Measurements from ENCODE around the gene AHR.

AHR gene

GRCh38 chr7:17304926-17305325, 6.5 kb downstream of the AHR start:
- peak; percentile 77 for DNase-seq (ENCODE audit: low read depth, low spot score)

- no peak for DNase-seq (ENCODE audit: low read depth, low spot score)
Observed at GRCh38 chr7:17305387-17306171, 7.1 kb downstream of the AHR start.

GRCh38 chr7:17307000-17307399, 8.5 kb downstream of the AHR start:
- DNase-seq (ENCODE audit: low read depth, low spot score): no peak

GRCh38 chr7:17307558-17307957, 9.1 kb downstream of the AHR start:
- no peak for DNase-seq (ENCODE audit: low read depth, low spot score)

- DNase-seq (ENCODE audit: low read depth, low spot score): no peak
Observed at GRCh38 chr7:17307969-17308648, 9.7 kb downstream of the AHR start.

GRCh38 chr7:17311194-17311593, 12.7 kb downstream of the AHR start:
- no peak for DNase-seq (ENCODE audit: low read depth, low spot score)

GRCh38 chr7:17311952-17312351, 13.5 kb downstream of the AHR start:
- DNase-seq (ENCODE audit: low read depth, low spot score): no peak

- DNase-seq (ENCODE audit: low read depth, low spot score): no peak
Observed at GRCh38 chr7:17312641-17313040, 14.2 kb downstream of the AHR start.

GRCh38 chr7:17313194-17313593, 14.7 kb downstream of the AHR start:
- DNase-seq (ENCODE audit: low read depth, low spot score): no peak

- DNase-seq (ENCODE audit: low read depth, low spot score): no peak
Observed at GRCh38 chr7:17315974-17316373, 17.5 kb downstream of the AHR start.

- no peak for DNase-seq (ENCODE audit: low read depth, low spot score)
Observed at GRCh38 chr7:17318146-17318545, 19.7 kb downstream of the AHR start.

- no peak for DNase-seq (ENCODE audit: low read depth, low spot score)
Observed at GRCh38 chr7:17319164-17320101, 21.0 kb downstream of the AHR start.

- no peak for DNase-seq (ENCODE audit: low read depth, low spot score)
Observed at GRCh38 chr7:17320102-17320497, 21.6 kb downstream of the AHR start.

- no peak for DNase-seq (ENCODE audit: low read depth, low spot score)
Observed at GRCh38 chr7:17320657-17321056, 22.2 kb downstream of the AHR start.

- no peak for DNase-seq (ENCODE audit: low read depth, low spot score)
Observed at GRCh38 chr7:17325364-17325763, 26.9 kb downstream of the AHR start.

GRCh38 chr7:17326378-17326777, 27.9 kb downstream of the AHR start:
- DNase-seq (ENCODE audit: low read depth, low spot score): no peak

GRCh38 chr7:17328641-17329040, 30.2 kb downstream of the AHR start:
- DNase-seq (ENCODE audit: low read depth, low spot score): no peak

GRCh38 chr7:17329440-17329839, 31.0 kb downstream of the AHR start:
- DNase-seq (ENCODE audit: low read depth, low spot score): no peak

- no peak for DNase-seq (ENCODE audit: low read depth, low spot score)
Observed at GRCh38 chr7:17331891-17332501, 33.5 kb downstream of the AHR start.

GRCh38 chr7:17333221-17333620, 34.8 kb downstream of the AHR start:
- no peak for DNase-seq (ENCODE audit: low read depth, low spot score)

GRCh38 chr7:17336168-17336567, 37.7 kb downstream of the AHR start:
- DNase-seq (ENCODE audit: low read depth, low spot score): no peak

GRCh38 chr7:17339139-17339538, 40.7 kb downstream of the AHR start:
- no peak for DNase-seq (ENCODE audit: low read depth, low spot score)
